ENCODE data around the gene WWC2.

The WWC2 gene

DNA sequence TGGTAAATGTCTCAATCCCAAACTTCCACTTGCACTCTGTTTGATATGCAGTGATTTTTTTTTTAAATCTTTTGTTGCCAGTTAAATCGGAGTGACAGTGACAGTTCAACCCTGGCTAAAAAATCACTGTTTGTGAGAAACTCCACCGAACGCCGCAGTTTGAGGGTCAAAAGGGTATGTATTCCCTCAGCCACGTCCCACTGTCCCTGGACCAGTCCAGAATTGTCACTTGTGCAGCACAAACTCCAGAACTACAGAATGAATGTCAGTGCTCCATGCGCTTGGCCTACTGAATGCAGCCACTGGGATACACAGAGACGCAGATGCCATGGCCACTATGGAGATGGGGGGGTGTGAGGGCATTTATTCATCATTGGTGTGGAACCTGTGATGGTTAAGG is 186.8 kb downstream of the WWC2 start:
- Histone ChIP-seq H3K4me3 (ENCODE audit: low read length, poor library complexity, severe bottlenecking) (no peak overlapping the region), H3K9me3 (ENCODE audit: insufficient read depth, low read depth, low read length) (no peaks in the 10 kb centered on the region), H3F3A (ENCODE audit: low read depth) (no peaks in the 10 kb centered on the region), H3K9ac (ENCODE audit: low read depth, low read length, poor library complexity, severe bottlenecking) (no peak overlapping the region), H3K36me3 (ENCODE audit: insufficient read depth, low read length) (no peaks in the 10 kb centered on the region), H3K9me2 (replicated peaks; ENCODE audit: low read depth, low read length) (no peaks in the 10 kb centered on the region), H3K27me3 (ENCODE audit: insufficient read depth, low read length, poor library complexity, severe bottlenecking) (no peaks in the 10 kb centered on the region), H3K79me2 (ENCODE audit: insufficient read depth, low read length) (no peaks in the 10 kb centered on the region), H3K4me1 (ENCODE audit: insufficient read depth, low read length, poor library complexity, severe bottlenecking) (no peaks in the 10 kb centered on the region), H3K4me2 (ENCODE audit: low read depth, low read length, poor library complexity, severe bottlenecking) (no peak overlapping the region), H4K20me1 (ENCODE audit: insufficient read depth, low read length, poor library complexity, severe bottlenecking) (no peaks in the 10 kb centered on the region), H2AFZ (ENCODE audit: low read length) (no peak overlapping the region)
- no peak for TF ChIP-seq EZH2phosphoT487 (IDR thresholded peaks at IDR 0.05; ENCODE audit: borderline replicate concordance)
- TF ChIP-seq, protein P1, sequence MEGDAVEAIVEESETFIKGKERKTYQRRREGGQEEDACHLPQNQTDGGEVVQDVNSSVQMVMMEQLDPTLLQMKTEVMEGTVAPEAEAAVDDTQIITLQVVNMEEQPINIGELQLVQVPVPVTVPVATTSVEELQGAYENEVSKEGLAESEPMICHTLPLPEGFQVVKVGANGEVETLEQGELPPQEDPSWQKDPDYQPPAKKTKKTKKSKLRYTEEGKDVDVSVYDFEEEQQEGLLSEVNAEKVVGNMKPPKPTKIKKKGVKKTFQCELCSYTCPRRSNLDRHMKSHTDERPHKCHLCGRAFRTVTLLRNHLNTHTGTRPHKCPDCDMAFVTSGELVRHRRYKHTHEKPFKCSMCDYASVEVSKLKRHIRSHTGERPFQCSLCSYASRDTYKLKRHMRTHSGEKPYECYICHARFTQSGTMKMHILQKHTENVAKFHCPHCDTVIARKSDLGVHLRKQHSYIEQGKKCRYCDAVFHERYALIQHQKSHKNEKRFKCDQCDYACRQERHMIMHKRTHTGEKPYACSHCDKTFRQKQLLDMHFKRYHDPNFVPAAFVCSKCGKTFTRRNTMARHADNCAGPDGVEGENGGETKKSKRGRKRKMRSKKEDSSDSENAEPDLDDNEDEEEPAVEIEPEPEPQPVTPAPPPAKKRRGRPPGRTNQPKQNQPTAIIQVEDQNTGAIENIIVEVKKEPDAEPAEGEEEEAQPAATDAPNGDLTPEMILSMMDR (conservative IDR thresholded peaks at IDR 0.05; ENCODE audit: low read length) = no peak

DNA sequence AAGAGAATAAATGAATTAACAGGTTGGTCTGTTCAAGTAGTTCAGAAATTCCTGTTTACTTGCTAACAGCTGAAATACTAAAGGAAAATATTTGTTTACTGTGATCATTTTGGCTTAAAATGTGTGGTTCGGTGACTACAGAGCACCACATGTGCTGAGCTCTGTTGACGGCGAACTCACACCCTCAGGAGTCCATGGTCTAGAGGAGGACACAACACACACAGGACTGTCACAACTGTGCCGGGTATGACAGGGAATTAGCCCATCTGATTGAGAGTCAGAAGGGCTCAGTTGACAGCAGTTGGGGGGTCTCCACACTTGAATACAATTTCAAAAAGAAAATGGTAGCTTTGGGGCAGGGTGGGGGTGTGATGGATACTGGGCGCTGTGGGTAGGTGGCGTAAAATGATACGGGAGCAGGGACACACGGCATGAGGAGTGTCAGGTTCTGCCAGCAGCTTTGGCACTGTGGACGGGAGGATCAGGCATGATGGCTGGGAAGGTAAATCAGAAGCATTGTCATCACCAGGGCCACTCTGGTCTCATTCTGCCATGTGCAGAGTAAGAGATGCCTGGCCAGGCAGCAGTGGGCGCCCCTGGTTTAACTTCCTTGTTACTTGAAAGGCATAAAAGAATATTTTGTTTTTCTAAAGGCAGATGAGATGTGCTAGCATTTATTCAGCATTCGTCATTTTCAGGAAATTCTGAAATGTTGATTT is 187.7 kb downstream of the WWC2 start:
- no peak for TF ChIP-seq EZH2phosphoT487 (IDR thresholded peaks at IDR 0.05; ENCODE audit: borderline replicate concordance)
- TF ChIP-seq, protein P1 (conservative IDR thresholded peaks at IDR 0.05; ENCODE audit: low read length) = no peak
- no peaks in the 10 kb centered on the region for H3K9me2 ChIP-seq (replicated peaks; ENCODE audit: low read depth, low read length)
- H3K4me3 ChIP-seq (ENCODE audit: low read length, poor library complexity, severe bottlenecking) = no peak overlapping the region
- no peaks in the 10 kb centered on the region for H3K27me3 ChIP-seq (ENCODE audit: insufficient read depth, low read length, poor library complexity, severe bottlenecking)
- H4K20me1 ChIP-seq (ENCODE audit: insufficient read depth, low read length, poor library complexity, severe bottlenecking) = no peaks in the 10 kb centered on the region
- H3K79me2 ChIP-seq (ENCODE audit: insufficient read depth, low read length) = no peaks in the 10 kb centered on the region
- no peaks in the 10 kb centered on the region for H3K9me3 ChIP-seq (ENCODE audit: insufficient read depth, low read depth, low read length)
- H3K4me1 ChIP-seq (ENCODE audit: insufficient read depth, low read length, poor library complexity, severe bottlenecking) = no peaks in the 10 kb centered on the region
- no peak overlapping the region for H2AFZ ChIP-seq (ENCODE audit: low read length)
- no peak overlapping the region for H3K9ac ChIP-seq (ENCODE audit: low read depth, low read length, poor library complexity, severe bottlenecking)
- H3K4me2 ChIP-seq (ENCODE audit: low read depth, low read length, poor library complexity, severe bottlenecking) = no peak overlapping the region
- H3F3A ChIP-seq (ENCODE audit: low read depth) = no peaks in the 10 kb centered on the region
- no peaks in the 10 kb centered on the region for H3K36me3 ChIP-seq (ENCODE audit: insufficient read depth, low read length)

DNA sequence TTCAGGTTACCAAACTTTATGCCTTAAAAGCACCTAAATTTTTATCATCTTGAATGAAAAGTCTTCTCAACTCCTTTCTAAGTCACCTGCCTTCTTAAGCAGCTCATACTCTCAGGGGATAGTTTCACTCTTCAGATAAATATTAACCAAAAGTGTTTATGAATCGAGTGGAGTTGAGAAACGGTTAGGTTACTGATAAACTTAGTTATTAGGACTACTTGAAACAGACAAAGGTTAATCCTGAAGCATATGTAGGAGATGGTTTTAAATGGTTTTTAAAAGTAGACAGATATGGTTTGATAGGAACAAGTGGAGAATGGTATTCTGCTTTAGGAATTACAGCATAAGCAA is 188.2 kb downstream of the WWC2 start:
- Histone ChIP-seq H3K4me2 (ENCODE audit: low read depth, low read length, poor library complexity, severe bottlenecking) (no peak overlapping the region), H3K9me3 (ENCODE audit: insufficient read depth, low read depth, low read length) (no peaks in the 10 kb centered on the region), H3K27me3 (ENCODE audit: insufficient read depth, low read length, poor library complexity, severe bottlenecking) (no peaks in the 10 kb centered on the region), H4K20me1 (ENCODE audit: insufficient read depth, low read length, poor library complexity, severe bottlenecking) (no peaks in the 10 kb centered on the region), H3F3A (ENCODE audit: low read depth) (no peaks in the 10 kb centered on the region), H3K9ac (ENCODE audit: low read depth, low read length, poor library complexity, severe bottlenecking) (no peak overlapping the region), H2AFZ (ENCODE audit: low read length) (no peak overlapping the region), H3K9me2 (replicated peaks; ENCODE audit: low read depth, low read length) (no peaks in the 10 kb centered on the region), H3K36me3 (ENCODE audit: insufficient read depth, low read length) (no peaks in the 10 kb centered on the region), H3K79me2 (ENCODE audit: insufficient read depth, low read length) (no peaks in the 10 kb centered on the region), H3K4me3 (ENCODE audit: low read length, poor library complexity, severe bottlenecking) (no peak overlapping the region), H3K4me1 (ENCODE audit: insufficient read depth, low read length, poor library complexity, severe bottlenecking) (no peaks in the 10 kb centered on the region)
- TF ChIP-seq EZH2phosphoT487 (IDR thresholded peaks at IDR 0.05; ENCODE audit: borderline replicate concordance) = no peak
- TF ChIP-seq, protein P1 (conservative IDR thresholded peaks at IDR 0.05; ENCODE audit: low read length) = no peak

Measured in Loucy (cell line).